GM08714 (cell line): ENCODE results near the gene GNAI3.
"Not testable (repeated sequence)": the region's sequence is repeated elsewhere in the genome, so short reads cannot be mapped to it uniquely, and the experiment has no call there.

Source experiments
- H3K4me3 ChIP-seq: fragments of 200-500 bp; sonication (Bioruptor generic); 2 replicates; pipeline ENCODE4 v1.5.1; 2014; ENCODE audit warnings: mild to moderate bottlenecking, low read length, inconsistent platforms
- ZNF274 ChIP-seq: IDR thresholded peaks from 2 replicates; pipeline ENCODE4 v1.6.1; 2012; ENCODE audit warnings: mild to moderate bottlenecking, low read depth, low read length

The GNAI3 gene

DNA sequence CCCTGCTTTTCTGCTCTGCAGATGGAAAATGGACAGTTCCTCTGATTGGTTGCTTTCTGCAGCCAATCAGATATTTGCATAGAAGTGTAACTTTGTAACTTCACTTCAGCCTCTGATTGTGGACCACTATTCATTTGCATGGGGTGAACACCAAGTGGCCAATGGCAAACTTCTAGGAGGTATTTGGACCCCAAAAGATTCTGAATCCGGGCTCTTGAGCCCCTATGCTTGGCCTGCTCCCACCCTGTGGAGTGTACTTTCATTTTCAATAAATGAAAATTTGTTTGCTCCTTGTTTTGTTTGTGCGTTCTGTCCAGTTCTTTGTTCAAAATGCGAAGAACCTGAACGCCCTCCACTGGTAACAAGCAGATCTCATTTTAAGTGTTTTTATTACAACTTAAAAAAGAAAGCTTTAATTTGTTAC lies 101.1 kb downstream of the GNAI3 start:
- no peak for TF ChIP-seq ZNF274
- H3K4me3 ChIP-seq: no peak overlapping the region

DNA sequence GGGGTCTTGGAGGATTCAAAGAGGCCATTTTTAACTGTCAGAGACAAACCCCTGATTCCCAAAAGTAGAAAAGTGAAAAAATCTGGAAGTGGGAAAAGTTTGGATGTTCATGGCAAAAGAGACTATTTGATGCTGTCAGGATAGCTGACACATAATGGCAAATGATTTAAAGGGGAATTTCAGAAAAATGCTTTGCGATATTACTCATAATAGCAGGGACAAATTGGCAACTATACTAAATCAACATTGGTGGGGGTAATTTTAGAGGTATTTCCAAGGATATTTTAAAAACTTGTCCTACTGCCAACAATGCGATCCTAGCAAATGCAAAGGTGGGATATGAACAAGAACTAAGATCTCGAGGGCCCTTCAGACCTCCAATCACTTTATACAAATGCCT lies 102.2 kb downstream of the GNAI3 start:
- no peak for TF ChIP-seq ZNF274
- no peak overlapping the region for H3K4me3 ChIP-seq

DNA sequence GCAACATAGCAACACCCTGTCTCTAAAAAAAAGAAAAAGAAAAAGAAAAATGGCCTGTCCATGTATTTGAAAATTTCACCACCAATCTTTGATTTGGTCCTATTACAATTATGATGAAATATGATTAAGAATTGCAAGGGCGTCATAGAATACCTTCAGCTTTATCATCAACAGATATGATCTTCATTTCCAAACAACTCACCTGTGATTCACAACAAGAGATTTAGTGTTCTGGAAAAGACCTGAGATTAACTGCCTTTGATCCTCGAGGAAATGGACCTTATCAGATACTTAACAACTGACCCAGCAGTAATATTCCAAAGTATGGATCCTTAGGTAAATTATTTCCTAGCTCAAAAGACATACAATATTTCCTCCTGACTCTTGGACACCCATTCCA lies 104.0 kb downstream of the GNAI3 start:
- no peak for TF ChIP-seq ZNF274
- no peak overlapping the region for H3K4me3 ChIP-seq

- H3K4me3 ChIP-seq: no peak overlapping the region
- TF ChIP-seq ZNF274: no peak
Measured at GRCh38 chr1:109653306-109653705, 104.9 kb downstream of the GNAI3 start.

GRCh38 chr1:109654519-109654918 lies 106.1 kb downstream of the GNAI3 start:
- no peak for TF ChIP-seq ZNF274
- no peak overlapping the region for H3K4me3 ChIP-seq

DNA sequence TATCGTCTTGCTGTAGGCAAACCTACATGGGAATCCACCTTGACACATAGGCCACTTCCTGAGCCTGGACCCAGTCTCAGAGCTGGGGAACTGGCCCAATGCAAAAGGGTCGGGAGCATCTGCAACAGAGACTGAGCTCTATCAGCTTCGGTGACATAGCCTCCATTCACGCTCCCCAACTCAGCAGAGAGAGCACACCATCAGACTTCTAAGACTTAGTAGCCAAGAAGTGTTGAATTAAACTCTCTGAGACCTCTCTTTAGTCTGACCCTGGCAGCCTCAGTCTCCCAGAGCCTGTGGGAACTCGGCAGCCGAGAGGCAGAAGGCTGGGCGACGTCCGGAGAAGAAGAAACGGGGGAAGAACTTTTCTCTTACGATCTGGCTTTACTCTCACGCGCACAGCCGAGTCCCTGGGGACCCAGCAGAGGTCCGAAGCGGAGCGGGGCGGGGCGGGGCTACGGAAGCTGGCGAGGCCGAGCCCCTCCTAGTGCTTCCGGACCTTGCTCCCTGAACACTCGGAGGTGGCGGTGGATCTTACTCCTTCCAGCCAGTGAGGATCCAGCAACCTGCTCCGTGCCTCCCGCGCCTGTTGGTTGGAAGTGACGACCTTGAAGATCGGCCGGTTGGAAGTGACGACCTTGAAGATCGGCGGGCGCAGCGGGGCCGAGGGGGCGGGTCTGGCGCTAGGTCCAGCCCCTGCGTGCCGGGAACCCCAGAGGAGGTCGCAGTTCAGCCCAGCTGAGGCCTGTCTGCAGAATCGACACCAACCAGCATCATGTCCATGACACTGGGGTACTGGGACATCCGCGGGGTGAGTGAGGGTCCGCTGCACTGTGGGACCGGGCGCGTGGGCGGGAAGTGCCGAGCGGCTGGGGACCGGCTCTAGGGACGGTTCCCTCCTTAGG lies 107.5 kb downstream of the GNAI3 start, which contains the start of gene GSTM4:
TSS of gene GSTM4 (plus strand) at position 485 of the 905 bp plus-strand sequence. CDS start at position 776, 291 bp downstream.
- peak within 1 kb of the TSS; percentile 70; the same call in 1 of the 2 replicates for H3K4me3 ChIP-seq
- no peak for TF ChIP-seq ZNF274

DNA sequence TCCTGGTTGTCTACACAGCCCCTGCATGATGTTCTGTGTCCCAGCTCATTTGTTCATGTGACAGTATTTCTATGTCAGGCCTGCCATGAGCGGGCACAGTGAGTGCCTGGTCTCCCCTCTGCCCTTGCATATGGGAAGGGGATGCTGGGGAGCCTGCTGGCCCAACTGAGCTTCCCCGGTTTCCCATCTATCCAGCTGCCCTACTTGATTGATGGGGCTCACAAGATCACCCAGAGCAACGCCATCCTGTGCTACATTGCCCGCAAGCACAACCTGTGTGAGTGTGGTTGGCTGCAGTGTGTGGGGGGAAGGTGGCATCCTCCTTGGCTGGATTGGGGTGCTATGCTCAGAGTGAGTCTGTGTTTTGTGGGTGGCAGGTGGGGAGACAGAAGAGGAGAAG lies 109.0 kb downstream of the GNAI3 start:
- TF ChIP-seq ZNF274: no peak

GRCh38 chr1:109657970-109658369 lies 109.6 kb downstream of the GNAI3 start:
- no peak for TF ChIP-seq ZNF274
- no peak overlapping the region for H3K4me3 ChIP-seq

More for the DNA sequence above, 109.0 kb downstream of the GNAI3 start:
- no peak overlapping the region for H3K4me3 ChIP-seq

DNA sequence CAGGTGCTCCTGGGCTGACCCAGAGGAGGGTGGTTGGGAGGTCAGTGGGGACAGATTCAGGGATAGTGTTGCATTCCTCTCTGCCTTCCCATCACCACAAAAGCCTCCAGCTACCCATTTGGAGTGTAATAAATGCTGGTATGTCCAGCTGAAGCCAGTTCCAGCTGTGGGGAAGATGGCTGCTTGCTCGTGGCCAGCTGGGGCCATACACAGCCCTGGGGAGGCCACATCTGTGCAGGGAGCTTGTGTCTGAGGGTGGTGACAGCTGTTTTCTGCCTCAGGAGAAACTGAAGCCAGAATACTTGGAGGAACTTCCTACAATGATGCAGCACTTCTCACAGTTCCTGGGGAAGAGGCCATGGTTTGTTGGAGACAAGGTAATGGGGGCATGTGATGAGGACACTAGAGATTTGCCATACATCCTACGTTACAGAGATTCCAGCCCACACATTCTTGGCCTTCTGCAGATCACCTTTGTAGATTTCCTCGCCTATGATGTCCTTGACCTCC lies 110.2 kb downstream of the GNAI3 start:
- TF ChIP-seq ZNF274: no peak
- H3K4me3 ChIP-seq: no peak overlapping the region

GRCh38 chr1:109659145-109659544 lies 110.7 kb downstream of the GNAI3 start:
- H3K4me3 ChIP-seq: no peak overlapping the region
- TF ChIP-seq ZNF274: no peak

DNA sequence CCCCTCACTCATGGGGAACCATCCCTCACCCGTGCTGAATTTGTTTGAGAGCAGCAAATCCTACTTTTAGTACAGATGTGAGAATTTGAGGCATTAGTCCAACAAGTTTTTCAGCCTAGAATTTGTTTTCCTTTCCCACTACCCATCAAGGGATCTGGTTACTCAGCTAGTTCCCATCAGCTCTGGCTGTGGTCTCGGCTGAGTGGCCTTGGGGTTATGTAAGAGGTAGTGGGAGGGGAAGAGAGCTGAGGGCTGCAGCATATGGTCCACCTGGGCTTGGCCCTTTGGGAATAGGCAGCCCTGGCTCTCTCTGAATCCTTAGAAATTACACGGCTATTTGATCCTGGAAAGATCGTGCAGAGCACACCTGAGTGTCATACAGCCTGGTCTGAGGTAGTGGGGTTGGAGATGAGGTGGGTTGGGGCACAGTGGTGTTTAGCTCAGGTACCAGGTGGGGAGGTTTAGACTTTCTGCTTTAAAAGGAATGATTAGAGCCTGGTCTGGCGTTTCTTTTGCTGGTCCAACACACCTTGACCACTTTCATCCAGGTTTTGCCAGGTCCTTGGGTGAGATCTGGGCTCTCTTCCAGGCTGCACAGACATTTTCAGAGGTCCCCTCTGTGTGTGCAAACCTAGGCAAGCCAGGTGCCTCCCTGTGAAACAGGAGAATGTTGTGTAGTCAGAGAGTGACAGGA lies 111.7 kb downstream of the GNAI3 start:
- no peak overlapping the region for H3K4me3 ChIP-seq
- TF ChIP-seq ZNF274: no peak

- not testable (repeated sequence) for H3K4me3 ChIP-seq
Measured at GRCh38 chr1:109660691-109661026, 112.2 kb downstream of the GNAI3 start.

DNA sequence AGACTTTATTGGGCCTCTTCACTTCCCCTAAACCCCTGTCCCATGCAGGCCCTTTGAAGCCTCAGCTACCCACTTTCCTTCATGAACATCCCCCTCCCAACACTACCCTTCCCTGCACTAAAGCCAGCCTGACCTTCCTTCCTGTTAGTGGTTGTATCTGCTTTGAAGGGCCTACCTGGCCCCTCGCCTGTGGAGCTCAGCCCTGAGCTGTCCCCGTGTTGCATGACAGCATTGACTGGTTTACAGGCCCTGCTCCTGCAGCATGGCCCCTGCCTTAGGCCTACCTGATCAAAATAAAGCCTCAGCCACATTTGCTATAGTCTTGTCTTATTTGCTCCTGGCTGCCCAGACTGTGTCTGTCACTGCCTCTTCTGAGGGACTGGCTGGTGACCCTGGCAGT lies 113.0 kb downstream of the GNAI3 start:
- no peak overlapping the region for H3K4me3 ChIP-seq
- no peak for TF ChIP-seq ZNF274

DNA sequence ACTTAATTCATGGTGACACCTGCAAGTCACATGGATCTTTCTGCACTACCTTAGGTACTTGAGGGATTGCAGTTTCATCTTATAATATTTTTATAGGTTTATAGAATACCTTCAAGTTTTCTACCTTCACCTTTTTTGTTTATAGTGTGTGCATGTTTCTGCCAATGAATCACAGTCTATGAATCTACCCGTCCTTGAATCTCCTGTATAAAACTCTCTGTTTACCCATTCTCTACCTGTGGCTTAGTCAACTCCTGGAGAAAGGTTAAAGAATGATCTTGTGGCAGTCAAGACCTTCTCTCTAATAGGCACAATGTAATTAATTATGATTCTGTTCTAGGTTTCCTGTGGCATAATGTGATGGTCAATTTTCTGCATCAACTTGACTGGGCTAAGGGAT lies 116.3 kb downstream of the GNAI3 start:
- no peak for TF ChIP-seq ZNF274
- H3K4me3 ChIP-seq: no peak overlapping the region

DNA sequence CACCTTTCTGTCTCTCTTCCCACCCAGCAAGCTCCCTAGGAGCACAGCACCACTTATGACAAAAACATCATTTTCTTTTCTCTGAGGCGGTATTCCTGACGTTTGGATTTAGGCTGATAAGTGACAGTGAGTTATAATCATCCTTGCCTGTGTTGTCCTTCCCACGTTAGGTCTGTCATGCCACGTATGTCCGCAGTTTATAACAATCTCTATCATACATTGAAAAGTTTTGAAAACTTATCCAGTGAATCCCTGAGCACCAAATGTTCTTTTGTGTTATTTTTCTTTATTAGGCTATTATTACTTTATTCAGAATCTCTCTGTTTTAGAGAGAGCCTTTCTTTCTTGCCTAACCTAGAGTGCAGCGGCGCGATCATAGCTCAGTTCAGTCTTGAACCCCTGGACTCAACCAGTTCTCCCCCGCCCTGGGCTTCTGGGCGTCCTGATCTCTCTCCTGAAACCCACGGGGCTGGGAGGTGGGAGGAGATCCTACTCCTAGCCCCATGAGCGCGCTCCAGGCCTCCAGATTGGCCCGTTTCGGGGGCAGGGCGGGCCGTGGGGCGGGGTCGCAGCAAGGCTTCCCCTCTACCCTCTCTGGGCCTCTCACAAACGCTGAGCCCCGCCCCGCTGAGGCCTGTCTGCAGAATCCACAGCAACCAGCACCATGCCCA lies 119.2 kb downstream of the GNAI3 start, which contains the start of gene GSTM2:
TSS of gene GSTM2 (plus strand) at position 606 of the 671 bp plus-strand sequence. CDS start at position 665, 59 bp downstream.
- TF ChIP-seq ZNF274: no peak
- no peak within 1 kb of the TSS for H3K4me3 ChIP-seq
